Stimulated activated naive CD4-positive, alpha-beta T cell treated with Interleukin-2 at 50 U/mL for 16 hours (primary cell): Measurements from ENCODE around the gene TTC33.
"Not testable (repeated sequence)": the region's sequence is repeated elsewhere in the genome, so short reads cannot be mapped to it uniquely, and the experiment has no call there.

Source experiments
- DNase-seq: peaks from one replicate; lab custom pipeline; 2025; lab: John Stamatoyannopoulos, UW

TTC33 gene

DNA sequence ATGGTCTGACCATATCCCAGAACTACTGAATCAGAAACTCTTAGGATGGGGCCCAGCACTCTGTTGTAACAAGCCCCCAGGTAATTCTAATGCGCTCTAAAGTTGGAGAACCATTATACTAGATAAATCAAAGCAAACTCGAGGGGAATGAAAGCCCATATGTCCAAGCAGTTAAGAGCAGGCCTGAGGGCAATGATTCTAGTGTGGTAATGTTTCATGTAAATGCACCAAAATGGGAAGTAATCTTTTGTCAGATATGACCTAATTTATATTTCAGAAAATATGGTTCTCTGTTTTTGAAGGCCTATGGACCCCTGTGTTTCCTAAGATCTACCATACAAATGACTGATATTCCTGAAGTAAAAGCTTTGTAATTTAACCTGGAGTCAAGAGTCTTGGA is 184.0 kb downstream of the TTC33 start:
- DNase-seq: no peak

- no peak for DNase-seq
These were observed 185.2 kb downstream of the TTC33 start for GRCh38 chr5:40570408-40571129.

GRCh38 chr5:40569546-40570270 is 186.1 kb downstream of the TTC33 start:
- DNase-seq: no peak

DNA sequence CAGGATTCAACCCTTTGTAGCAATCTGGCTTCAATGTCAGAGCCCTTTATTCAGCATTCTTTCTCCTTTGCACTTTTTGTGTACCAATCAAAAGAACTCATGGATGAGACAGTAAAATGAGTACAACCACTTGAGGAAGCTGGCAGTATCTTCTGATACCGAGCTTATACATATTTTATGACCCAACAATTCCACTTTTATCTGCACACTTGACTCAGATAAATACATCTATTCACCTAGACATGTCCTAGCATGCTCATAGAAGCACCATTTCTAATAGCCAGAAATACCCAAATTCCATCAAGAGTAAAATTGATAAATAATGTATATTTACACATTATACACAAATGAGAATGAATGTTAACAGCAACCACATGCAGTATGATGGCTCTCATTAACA is 187.2 kb downstream of the TTC33 start:
- DNase-seq: no peak

DNA sequence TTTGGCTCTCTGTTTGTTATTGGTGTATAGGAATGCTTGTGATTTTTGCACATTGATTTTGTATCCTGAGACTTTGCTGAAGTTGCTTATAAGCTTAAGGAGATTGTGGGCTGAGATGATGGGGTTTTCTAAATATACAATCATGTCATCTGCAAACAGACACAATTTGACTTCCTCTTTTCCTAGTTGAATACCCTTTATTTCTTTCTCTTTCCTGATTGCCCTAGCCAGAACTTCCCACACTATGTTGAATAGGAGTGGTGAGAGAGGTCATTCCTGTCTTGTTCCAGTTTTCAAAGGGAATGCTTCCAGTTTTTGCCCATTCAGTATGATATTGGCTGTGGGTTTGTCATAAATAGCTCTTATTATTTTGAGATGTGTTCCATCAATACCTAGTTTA is 192.6 kb downstream of the TTC33 start:
- DNase-seq: not testable (repeated sequence)

GRCh38 chr5:40560474-40561110 is 195.2 kb downstream of the TTC33 start:
- DNase-seq: no peak

DNA sequence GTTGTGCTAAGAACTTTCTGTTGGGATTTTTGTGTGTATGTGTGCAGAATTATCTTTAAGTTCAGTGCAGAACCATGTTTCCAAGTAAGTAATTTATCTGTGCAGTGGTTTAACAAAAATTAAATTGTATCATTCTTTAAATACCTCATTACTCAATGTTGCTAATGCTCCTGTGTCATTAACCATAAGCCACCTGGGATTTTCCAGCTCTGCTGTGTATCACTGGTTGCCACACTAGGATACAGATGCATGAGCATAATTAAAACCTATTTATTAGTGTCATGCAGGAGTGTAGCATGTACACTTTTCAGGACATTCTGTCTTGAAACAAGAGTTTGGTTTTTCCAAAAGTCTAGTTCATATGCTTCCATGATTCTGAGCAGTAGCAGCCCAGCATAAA is 196.5 kb downstream of the TTC33 start:
- no peak for DNase-seq

DNA sequence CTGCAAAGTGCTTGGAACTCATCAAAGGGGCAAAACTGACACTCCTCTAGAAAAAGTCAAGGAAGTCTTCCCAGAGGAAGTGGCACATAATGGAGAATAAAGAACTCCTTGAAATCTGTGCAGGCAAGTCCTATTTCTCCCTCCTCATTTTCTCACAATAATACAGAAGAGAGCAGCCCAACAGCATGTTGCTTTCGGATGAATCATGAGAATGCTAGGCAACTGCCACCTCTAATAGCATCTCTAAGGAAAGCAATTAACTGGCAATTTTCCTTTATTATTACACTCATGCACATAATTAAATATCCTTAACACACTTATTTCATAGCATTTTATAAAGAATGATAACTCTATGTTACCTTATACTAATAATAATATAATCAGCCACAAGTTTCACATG is 198.3 kb downstream of the TTC33 start:
- DNase-seq: no peak

- no peak for DNase-seq
These were observed 198.9 kb downstream of the TTC33 start for GRCh38 chr5:40556811-40557210.

DNA sequence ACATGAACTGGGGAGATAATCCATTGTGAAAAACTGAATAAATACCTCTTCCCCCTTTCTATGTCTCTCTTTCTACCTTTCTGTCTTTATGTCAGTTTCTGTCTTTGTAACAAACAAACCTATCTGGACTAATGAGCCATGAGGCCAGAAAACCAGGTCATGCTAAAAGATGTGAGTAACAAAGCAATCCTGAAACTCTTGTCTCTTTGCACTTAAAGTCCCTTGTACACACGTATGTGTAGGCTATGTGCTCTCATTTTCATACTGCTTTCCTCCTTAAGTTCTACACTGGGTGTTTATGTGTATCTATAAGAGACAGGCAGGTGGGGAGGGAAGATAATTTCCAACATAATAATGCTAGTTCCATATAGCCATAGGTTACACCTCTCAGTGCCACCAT is 199.9 kb downstream of the TTC33 start:
- DNase-seq: no peak

DNA sequence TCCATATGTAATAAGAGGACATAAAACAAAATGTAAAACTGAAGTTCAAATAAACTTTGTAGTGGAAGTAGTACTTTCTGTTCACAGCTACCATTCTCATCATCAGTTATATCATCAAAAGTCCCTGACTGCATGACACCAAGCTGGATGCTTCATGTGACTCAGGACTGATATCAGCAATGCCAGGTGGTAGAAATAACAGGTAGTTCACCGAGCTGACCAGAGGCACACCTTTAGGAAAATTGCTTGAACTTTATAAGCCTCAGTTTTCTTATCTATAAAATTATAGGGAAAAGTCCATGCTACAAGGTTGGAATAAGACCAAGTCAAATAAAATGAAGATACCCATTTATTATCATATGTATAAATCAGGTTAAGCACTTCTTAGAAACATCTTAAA is 200.9 kb downstream of the TTC33 start:
- DNase-seq: no peak

GRCh38 chr5:40554054-40554453 is 201.7 kb downstream of the TTC33 start:
- DNase-seq: no peak

DNA sequence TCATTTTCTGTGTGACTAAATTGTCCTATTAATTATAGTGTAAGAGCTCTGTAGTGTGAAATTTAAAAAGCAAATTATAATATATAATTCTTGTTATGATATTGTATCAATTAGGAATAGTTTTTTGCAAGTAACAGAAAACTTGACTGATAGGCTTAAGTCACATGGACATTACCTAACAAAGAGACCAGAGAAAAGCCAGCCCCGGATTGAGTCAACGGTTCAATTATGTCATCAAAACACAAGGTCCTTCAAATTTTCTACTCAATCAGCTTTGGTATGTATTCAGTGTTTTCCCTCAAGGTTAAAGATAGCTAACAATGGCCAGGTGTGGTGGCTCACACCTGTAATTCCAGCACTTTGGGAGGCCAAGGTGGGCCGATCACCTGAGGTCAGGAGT is 202.8 kb downstream of the TTC33 start:
- no peak for DNase-seq

GRCh38 chr5:40551496-40552491 is 204.0 kb downstream of the TTC33 start:
- DNase-seq: no peak

DNA sequence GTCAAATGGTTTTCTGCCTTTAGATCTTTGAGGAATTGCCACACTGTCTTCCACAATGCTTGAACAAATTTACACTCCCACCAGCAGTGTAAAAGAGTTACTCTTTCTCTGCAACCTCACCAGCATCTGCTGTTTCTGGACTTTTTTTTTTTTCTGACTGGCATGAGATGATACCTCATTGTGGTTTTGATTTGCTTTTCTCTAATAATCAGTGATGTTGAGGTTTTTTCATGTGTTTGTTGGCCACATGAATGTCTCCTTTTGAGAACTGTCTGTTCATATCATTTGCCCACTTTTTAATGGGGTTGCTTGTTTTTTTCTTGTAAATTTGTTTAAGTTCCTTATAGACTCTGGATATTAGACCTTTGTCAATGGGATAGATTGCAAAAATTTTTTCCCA is 205.3 kb downstream of the TTC33 start:
- no peak for DNase-seq

DNA sequence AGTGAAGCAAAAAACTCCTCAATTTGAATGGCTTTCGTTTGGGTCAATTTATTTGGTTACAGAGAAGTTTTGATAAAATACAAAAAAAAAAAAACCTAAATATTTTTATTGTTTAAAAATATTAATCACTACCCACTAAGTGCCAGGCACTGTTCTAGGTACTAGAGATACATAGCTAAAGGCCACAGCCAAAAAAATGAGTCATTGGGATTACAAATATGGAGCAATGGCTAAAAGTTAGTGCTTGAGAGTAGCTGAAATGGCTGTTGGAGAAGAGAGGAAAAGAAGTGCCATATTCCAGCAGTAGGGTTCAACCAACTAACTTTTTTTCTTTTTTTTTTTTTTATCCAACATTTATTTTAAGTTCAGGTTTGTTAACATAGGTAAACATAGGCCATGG is 206.1 kb downstream of the TTC33 start:
- DNase-seq: no peak

- DNase-seq: no peak
These were observed 207.7 kb downstream of the TTC33 start for GRCh38 chr5:40547994-40548575.

DNA sequence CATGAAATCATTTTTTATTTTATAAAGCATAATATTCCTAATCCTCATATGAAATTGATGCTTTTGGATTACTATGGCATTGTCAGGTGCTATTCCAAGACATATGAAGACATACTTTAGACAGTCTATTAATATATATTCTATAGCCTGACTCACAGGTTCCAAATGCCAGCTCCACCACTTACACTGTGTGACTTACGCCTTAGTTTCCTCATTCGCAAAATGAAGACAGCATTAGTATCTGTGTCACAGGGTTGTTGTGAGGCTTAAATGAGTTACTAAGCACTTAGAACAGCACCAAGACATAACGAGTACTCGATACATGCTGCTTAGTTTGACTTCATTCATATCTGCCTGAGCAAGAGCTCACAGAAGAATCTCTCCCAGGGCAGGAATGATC is 208.2 kb downstream of the TTC33 start:
- no peak for DNase-seq

GRCh38 chr5:40540301-40540700 is 215.5 kb downstream of the TTC33 start:
- DNase-seq: no peak

DNA sequence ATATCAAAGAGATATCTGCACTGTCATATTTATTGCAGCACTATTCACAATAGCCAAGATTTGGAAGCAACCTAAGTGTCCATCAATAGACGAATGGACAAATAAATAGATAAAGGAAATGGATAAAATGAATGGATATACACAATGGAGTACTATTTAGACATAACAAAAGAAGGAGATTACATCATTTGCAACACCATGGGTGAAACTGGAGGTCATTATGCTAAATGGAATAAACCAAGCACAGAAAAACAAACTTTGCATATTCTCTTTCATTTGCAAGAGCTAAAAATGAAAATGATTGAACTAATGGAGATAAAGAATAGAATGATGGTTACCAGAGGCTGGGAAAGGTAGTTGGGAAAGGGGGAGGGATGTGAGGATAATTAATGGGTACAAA is 231.1 kb downstream of the TTC33 start:
- DNase-seq: no peak

- no peak for DNase-seq
These were observed 233.8 kb downstream of the TTC33 start for GRCh38 chr5:40521925-40522324.
